Mesendoderm (in vitro differentiated cells): Measurements from ENCODE around the gene ARHGAP28.
"Not testable (repeated sequence)": the region's sequence is repeated elsewhere in the genome, so short reads cannot be mapped to it uniquely, and the experiment has no call there.

Experiments
- DNase-seq: peaks from one replicate; pipeline ENCODE4 v3.0.0; 2013
- H2AK5ac ChIP-seq: 2 replicates; pipeline ENCODE4 v1.6.1; 2013; ENCODE audit warnings: low read length, inconsistent platforms
- H2BK120ac ChIP-seq: 2 replicates; pipeline ENCODE4 v1.6.1; 2013; ENCODE audit warnings: low read depth, mild to moderate bottlenecking, low read length, moderate library complexity, mixed read lengths
- H2BK15ac ChIP-seq: replicated peaks from 2 replicates; pipeline ENCODE4 v1.6.1; 2013; ENCODE audit warnings: low read depth, mild to moderate bottlenecking, moderate library complexity
- H2BK5ac ChIP-seq: 2 replicates; pipeline ENCODE4 v1.6.1; 2013; ENCODE audit warnings: low read length, inconsistent platforms
- H3K18ac ChIP-seq: 2 replicates; pipeline ENCODE4 v1.6.1; 2013; ENCODE audit warnings: mild to moderate bottlenecking, low read length, mixed read lengths
- H3K23ac ChIP-seq: one replicate; pipeline ENCODE4 v1.6.1; 2013; ENCODE audit warnings: low read length
- H3K27ac ChIP-seq: 2 replicates; pipeline ENCODE4 v1.5.1; 2013; ENCODE audit warnings: low read depth, mild to moderate bottlenecking, inconsistent platforms, low read length, moderate library complexity
- H3K27me3 ChIP-seq: 2 replicates; pipeline ENCODE4 v1.6.1; 2013; ENCODE audit warnings: low read length, control low read depth, mild to moderate bottlenecking, inconsistent platforms; ENCODE audit not compliant: insufficient read depth, poor library complexity
- H3K36me3 ChIP-seq: 2 replicates; pipeline ENCODE4 v1.6.1; 2013; ENCODE audit warnings: low read length, inconsistent platforms; ENCODE audit not compliant: control insufficient read depth, insufficient read depth
- H3K4ac ChIP-seq: one replicate; pipeline ENCODE4 v1.6.1; 2013; ENCODE audit warnings: low read depth, mild to moderate bottlenecking, low read length, moderate library complexity
- H3K4me1 ChIP-seq: 2 replicates; pipeline ENCODE4 v1.6.1; 2013; ENCODE audit warnings: low read depth, low read length, inconsistent platforms; ENCODE audit not compliant: control insufficient read depth
- H3K4me2 ChIP-seq: 2 replicates; pipeline ENCODE4 v1.6.1; 2013; ENCODE audit warnings: low read length
- H3K4me3 ChIP-seq: 2 replicates; pipeline ENCODE4 v1.5.1; 2013; ENCODE audit warnings: mild to moderate bottlenecking, low read length
- H3K56ac ChIP-seq: one replicate; pipeline ENCODE4 v1.6.1; 2013; ENCODE audit warnings: low read length
- H3K79me1 ChIP-seq: 2 replicates; pipeline ENCODE4 v1.6.1; 2013; ENCODE audit warnings: low read length, inconsistent platforms
- H3K79me2 ChIP-seq: 2 replicates; pipeline ENCODE4 v1.6.1; 2013; ENCODE audit warnings: mild to moderate bottlenecking, low read length; ENCODE audit not compliant: control insufficient read depth, insufficient read depth
- H3K9ac ChIP-seq: 2 replicates; pipeline ENCODE4 v1.6.1; 2013; ENCODE audit warnings: low read length, inconsistent platforms
- H4K5ac ChIP-seq: one replicate; pipeline ENCODE4 v1.6.1; 2013; ENCODE audit warnings: low read length
- H4K8ac ChIP-seq: one replicate; pipeline ENCODE4 v1.6.1; 2013; ENCODE audit warnings: low read depth, mild to moderate bottlenecking, control low read depth, low read length, moderate library complexity
- WGBS: extraction: QIAGEN DNeasy Blood & Tissue Kit; methylation state at CpG from one replicate; pipeline ENCODE4 v1.1.7; 2013; ENCODE audit warnings: low lambda C conversion rate, missing lambda C conversion rate; ENCODE audit not compliant: insufficient coverage; ENCODE audit errors: extremely low coverage; 5-methylcytosine and 5-hydroxymethylcytosine counted together

The ARHGAP28 gene

DNA sequence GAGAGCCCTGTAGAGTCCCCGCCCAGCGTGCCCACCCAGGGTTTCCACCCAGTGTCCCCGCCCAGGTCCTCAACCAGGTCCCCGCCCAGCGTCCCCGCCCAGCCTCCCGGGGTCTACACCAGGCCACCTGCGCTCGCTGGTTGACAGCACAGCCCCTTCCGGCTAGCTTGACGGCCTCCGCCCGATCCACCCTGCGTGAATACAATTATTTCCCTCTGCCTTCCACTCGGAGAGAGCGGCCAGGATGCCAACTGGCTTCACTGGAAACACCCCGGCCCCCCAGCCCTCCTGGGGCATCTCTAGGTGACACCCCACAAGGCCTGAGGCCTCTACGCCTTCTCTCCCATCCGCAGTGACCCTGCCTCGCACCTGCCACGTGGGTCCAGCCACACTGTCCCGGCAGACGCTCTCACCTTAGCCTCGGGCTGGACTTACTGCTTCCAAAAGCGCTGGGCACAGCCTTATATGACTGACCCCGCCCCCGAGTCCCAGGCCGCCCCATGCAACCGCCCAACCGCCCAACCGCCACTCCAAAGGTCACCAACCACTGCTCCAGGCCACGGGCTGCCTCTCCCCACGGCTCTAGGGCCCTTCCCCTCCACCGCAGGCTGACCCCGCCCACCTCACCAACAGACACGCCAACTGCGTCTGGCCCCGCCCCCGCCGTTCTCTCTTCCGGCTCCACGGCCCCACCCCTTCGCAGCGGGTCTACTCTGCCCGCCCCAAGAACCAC, 200.0 kb downstream of the ARHGAP28 start:
- peak; percentile 13 for DNase-seq
- no CpG with 5 or more reads among the region's 45 CpGs for WGBS
- H4K8ac ChIP-seq = no peak overlapping the region

DNA sequence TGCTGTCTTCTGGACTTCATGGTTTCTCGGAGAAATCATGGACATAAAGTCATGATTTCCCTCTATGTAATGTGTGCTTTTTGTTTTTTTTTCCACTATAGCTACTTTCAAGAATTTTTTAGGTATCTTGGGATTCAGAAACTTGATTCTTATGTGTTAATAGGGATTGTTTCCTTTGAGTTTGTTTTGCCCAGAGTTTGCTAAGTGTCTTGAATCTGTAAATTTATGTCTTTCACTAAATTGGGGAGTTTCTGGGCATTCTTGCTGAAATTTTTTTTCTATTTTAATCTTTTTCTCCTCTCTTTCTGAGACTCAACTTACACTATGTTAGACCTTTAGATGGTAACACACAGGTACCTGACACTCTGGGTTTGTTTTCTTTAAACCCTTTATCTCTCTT, 205.3 kb downstream of the ARHGAP28 start:
- no peak overlapping the region for H3K4me2 ChIP-seq
- H3K4me1 ChIP-seq = no peaks in the 10 kb centered on the region
- no peak overlapping the region for H3K4me3 ChIP-seq
- H3K23ac ChIP-seq = no peak overlapping the region
- no peak overlapping the region for H3K4ac ChIP-seq
- no peaks in the 10 kb centered on the region for H3K36me3 ChIP-seq
- no peaks in the 10 kb centered on the region for H3K27me3 ChIP-seq
- H2AK5ac ChIP-seq = no peak overlapping the region
- no peak overlapping the region for H4K5ac ChIP-seq
- H3K9ac ChIP-seq = no peak overlapping the region
- no peak for DNase-seq
- H3K18ac ChIP-seq = no peak overlapping the region
- no CpG with 5 or more reads among the region's 1 CpG for WGBS
- H2BK5ac ChIP-seq = no peak overlapping the region
- H3K79me1 ChIP-seq = no peaks in the 10 kb centered on the region
- H3K56ac ChIP-seq = no peak overlapping the region
- H4K8ac ChIP-seq = no peak overlapping the region
- H2BK120ac ChIP-seq = no peak overlapping the region
- no peak overlapping the region for H2BK15ac ChIP-seq
- no peak overlapping the region for H3K27ac ChIP-seq
- no peaks in the 10 kb centered on the region for H3K79me2 ChIP-seq

More for the DNA sequence above, 200.0 kb downstream of the ARHGAP28 start:
- no peak overlapping the region for H3K4me3 ChIP-seq
- H4K5ac ChIP-seq = no peak overlapping the region
- H3K4ac ChIP-seq = no peak overlapping the region
- no peaks in the 10 kb centered on the region for H3K79me1 ChIP-seq
- H3K79me2 ChIP-seq = no peaks in the 10 kb centered on the region
- no peaks in the 10 kb centered on the region for H3K36me3 ChIP-seq
- no peak overlapping the region for H3K18ac ChIP-seq
- no peaks in the 10 kb centered on the region for H3K4me1 ChIP-seq
- no peak overlapping the region for H2BK15ac ChIP-seq
- no peaks in the 10 kb centered on the region for H3K27me3 ChIP-seq
- no peak overlapping the region for H3K56ac ChIP-seq
- H2BK120ac ChIP-seq = no peak overlapping the region
- H3K9ac ChIP-seq = no peak overlapping the region
- H2AK5ac ChIP-seq = no peak overlapping the region
- no peak overlapping the region for H3K23ac ChIP-seq
- no peak overlapping the region for H3K4me2 ChIP-seq
- no peak overlapping the region for H3K27ac ChIP-seq
- H2BK5ac ChIP-seq = no peak overlapping the region

DNA sequence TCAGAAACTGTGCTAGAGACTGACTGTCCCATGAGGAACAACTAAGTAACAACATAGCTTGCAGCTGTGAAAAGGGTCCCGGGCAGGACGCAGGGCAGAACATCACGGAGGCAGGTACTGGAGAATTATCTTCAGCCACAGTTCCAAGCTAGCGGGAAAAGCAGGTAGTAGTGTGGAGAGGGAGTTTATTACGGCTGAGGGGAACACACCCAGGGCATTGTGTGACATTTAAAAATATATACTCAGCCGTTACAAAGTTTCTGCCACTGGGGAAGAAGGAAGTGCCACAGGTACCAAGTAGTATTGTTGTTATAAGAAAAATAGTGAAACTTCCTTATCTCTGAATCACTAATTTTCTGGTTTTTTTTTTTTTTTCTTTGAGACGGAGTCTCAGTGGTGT, 208.5 kb downstream of the ARHGAP28 start:
- WGBS = no CpG with 5 or more reads among the region's 7 CpGs
- DNase-seq = no peak
- no peak overlapping the region for H2BK15ac ChIP-seq

DNA sequence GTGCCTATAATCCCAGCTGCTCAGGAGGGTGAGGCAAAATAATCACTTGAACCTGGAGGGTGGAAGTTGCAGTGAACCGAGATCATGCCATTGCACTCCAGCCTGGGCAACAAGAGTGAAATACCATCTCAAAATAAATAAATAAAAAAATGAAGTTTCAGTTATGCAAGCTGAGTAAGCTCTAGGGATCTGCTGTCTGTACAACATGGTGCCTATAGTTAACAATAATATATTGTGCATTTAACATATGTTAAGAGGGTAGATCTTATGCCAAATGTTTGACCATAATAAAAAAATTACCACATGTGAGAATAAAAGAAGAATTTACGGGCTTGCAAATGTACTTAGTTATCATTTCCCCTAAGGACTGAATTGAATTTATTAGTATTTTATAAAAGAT, 208.9 kb downstream of the ARHGAP28 start:
- H3K4me3 ChIP-seq, DNase-seq, H3K4ac ChIP-seq, H3K36me3 ChIP-seq, H2AK5ac ChIP-seq, H3K9ac ChIP-seq, H3K4me1 ChIP-seq, H3K18ac ChIP-seq, H3K56ac ChIP-seq, H3K4me2 ChIP-seq, H2BK5ac ChIP-seq, H4K5ac ChIP-seq, H2BK15ac ChIP-seq, H4K8ac ChIP-seq, H3K27ac ChIP-seq, H3K79me2 ChIP-seq, H3K79me1 ChIP-seq, H3K27me3 ChIP-seq, H2BK120ac ChIP-seq, H3K23ac ChIP-seq: not testable (repeated sequence)
- no CpG with 5 or more reads among the region's 2 CpGs for WGBS

More for the DNA sequence above, 208.5 kb downstream of the ARHGAP28 start:
- no peak overlapping the region for H4K5ac ChIP-seq
- no peaks in the 10 kb centered on the region for H3K4me1 ChIP-seq
- H3K23ac ChIP-seq = no peak overlapping the region
- H2BK120ac ChIP-seq = no peak overlapping the region
- H3K36me3 ChIP-seq = peaks cover under 1% of the 10 kb centered on the region
- H4K8ac ChIP-seq = no peak overlapping the region
- H3K79me2 ChIP-seq = no peaks in the 10 kb centered on the region
- no peak overlapping the region for H3K4me3 ChIP-seq
- no peak overlapping the region for H3K27ac ChIP-seq
- H3K18ac ChIP-seq = no peak overlapping the region
- H2BK5ac ChIP-seq = no peak overlapping the region
- no peak overlapping the region for H3K4ac ChIP-seq
- H3K56ac ChIP-seq = no peak overlapping the region
- H3K9ac ChIP-seq = no peak overlapping the region
- H3K4me2 ChIP-seq = no peak overlapping the region
- H3K27me3 ChIP-seq = no peaks in the 10 kb centered on the region
- no peak overlapping the region for H2AK5ac ChIP-seq
- no peaks in the 10 kb centered on the region for H3K79me1 ChIP-seq

DNA sequence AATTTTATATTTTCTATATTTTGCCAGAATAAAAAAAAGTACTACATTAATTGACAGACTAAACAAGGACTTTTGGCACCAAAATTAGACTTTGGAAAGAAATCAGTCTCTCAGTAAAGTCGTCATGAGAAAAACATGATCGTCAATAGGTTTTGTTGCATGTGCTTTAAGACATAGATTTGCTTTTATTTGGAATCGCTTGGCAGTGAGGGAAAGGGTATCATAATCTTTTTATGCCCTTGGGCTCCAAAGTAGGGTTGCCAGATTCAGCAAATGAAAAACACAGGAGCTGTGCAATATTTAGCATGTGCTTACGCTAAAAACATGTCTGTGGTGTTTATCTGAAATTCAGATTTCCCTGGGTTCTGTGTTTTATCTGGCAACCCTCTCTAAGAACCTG, 210.5 kb downstream of the ARHGAP28 start:
- H3K9ac ChIP-seq = no peak overlapping the region
- no peak overlapping the region for H3K27ac ChIP-seq
- no peaks in the 10 kb centered on the region for H3K4me1 ChIP-seq
- H3K23ac ChIP-seq = no peak overlapping the region
- no peak overlapping the region for H3K4ac ChIP-seq
- no peak overlapping the region for H3K56ac ChIP-seq
- no peak overlapping the region for H2AK5ac ChIP-seq
- no peak overlapping the region for H4K8ac ChIP-seq
- H3K36me3 ChIP-seq = peaks cover 2% of the 10 kb centered on the region
- H3K4me2 ChIP-seq = no peak overlapping the region
- no peak overlapping the region for H2BK120ac ChIP-seq
- no peak overlapping the region for H4K5ac ChIP-seq
- no peak for DNase-seq
- H2BK15ac ChIP-seq = no peak overlapping the region
- H2BK5ac ChIP-seq = no peak overlapping the region
- no peaks in the 10 kb centered on the region for H3K79me1 ChIP-seq
- no peak overlapping the region for H3K18ac ChIP-seq
- H3K4me3 ChIP-seq = no peak overlapping the region
- no CpG with 5 or more reads among the region's 4 CpGs for WGBS
- H3K79me2 ChIP-seq = no peaks in the 10 kb centered on the region
- H3K27me3 ChIP-seq = no peaks in the 10 kb centered on the region

- Histone ChIP-seq H3K4ac (no peak overlapping the region), H3K4me2 (no peak overlapping the region), H3K23ac (no peak overlapping the region), H2BK120ac (no peak overlapping the region), H4K8ac (no peak overlapping the region), H4K5ac (no peak overlapping the region), H2BK5ac (no peak overlapping the region), H3K56ac (no peak overlapping the region), H3K79me2 (no peaks in the 10 kb centered on the region), H3K18ac (no peak overlapping the region), H3K27me3 (no peaks in the 10 kb centered on the region), H3K4me1 (no peaks in the 10 kb centered on the region), H2BK15ac (no peak overlapping the region), H3K36me3 (peaks cover 2% of the 10 kb centered on the region), H2AK5ac (no peak overlapping the region), H3K9ac (no peak overlapping the region), H3K4me3 (no peak overlapping the region), H3K79me1 (no peaks in the 10 kb centered on the region), H3K27ac (no peak overlapping the region)
- no CpG with 5 or more reads among the region's 9 CpGs for WGBS
- DNase-seq = no peak
Observed at GRCh38 chr18:6940451-6940850, 210.9 kb downstream of the ARHGAP28 start.
